HG02981 (cell line): Measurements from ENCODE around the gene MTMR2.

ENCODE experiments used
- ATAC-seq: cut with Tn5 transposase; IDR thresholded peaks from one replicate; pipeline ENCODE4 v1.9.1; 2021; ENCODE audit warnings: mild to moderate bottlenecking, moderate library complexity; ENCODE audit not compliant: unreplicated experiment

The MTMR2 gene

DNA sequence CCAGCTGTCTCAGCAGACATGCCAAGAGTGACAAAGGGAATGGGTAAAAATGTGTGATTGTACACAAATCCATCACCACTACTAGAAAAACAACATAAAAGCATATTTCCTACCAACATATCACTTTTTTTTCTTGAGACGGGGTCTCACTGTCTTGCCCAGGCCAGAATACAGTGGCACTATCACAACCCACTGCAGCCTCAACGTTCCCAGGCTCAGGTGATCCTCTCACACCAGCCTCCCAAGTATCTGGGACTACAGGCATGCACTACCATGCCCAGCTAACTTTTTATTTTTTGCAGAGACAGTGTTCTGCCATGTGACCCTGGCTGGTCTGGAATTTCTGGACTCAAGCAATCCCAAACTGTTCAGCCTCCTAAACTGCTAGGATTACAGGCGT is 5.2 kb downstream of the MTMR2 start:
- ATAC-seq: no peak

DNA sequence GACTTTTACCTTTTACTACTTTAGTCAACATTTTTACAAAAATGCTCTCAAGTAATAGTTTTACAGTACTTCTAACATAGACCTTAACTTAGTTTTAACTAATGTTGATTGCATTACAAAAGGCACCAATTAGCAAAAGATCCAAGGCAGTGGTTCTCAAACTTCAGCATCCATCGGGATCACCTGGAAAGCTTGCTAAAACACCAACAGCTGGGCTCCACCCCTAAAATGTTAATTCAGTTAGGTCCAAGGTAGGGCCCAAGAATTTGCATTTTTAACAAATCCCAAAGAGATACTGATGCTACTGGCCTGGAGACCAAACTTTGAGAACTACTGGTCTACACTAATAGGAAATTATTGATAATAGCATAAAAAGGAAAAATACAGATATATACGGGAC is 5.9 kb downstream of the MTMR2 start:
- no peak for ATAC-seq

DNA sequence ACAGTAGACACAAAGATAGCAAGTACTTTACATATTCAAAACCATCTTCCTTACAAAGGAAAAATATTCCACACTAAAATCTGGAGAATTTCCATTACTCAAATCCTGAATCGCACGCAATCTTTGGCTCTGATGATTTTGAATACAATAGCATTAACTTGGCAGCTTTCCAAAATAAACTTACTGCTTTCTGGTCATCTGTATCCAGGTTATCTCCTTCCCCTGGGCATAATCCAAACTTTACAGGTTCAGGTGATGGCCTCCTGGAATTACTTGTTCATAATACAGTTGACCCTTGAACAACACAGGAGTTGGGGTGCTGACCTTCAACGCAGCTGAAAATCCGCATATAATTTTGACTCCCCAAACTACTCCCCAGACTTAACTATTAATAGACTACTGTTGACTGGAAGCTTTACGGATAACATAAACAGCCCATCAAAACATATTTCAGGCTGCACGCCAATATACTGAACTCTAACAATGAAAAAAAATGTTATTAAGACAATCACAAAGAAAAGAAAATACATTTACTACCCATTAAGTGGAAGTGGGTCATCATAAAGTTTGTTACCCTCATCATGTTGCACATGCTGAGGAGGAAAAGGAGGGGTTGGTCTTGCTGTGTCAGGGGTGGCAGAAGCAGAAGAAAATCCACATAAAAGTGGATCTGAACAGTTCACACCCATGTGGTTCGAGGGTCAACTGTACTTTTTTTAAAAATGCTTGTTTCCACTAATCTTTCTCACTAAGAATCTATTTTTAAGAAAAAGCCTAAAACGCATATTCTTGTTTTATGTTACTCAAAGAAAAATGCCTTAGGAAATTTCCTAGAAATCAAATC is 6.5 kb downstream of the MTMR2 start:
- no peak for ATAC-seq

DNA sequence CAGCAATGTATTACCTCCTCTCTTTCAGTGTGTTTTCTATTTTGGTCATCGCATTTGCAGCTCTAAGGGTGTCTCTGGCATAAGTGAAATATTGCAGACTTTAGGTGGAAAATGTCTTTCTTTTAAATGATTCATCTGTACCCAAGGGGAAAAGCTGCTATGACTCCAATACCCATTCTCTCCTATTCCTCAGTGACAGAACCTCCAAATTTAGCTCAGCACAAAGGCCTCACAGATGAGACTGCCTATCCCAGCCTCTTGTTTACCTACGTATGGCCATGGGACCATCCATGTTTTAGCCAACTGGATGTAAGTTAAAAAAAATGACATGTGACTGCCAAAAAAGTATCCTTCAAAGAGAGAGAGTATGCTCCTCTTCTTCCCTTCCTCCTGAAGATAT is 7.9 kb downstream of the MTMR2 start:
- ATAC-seq: no peak

DNA sequence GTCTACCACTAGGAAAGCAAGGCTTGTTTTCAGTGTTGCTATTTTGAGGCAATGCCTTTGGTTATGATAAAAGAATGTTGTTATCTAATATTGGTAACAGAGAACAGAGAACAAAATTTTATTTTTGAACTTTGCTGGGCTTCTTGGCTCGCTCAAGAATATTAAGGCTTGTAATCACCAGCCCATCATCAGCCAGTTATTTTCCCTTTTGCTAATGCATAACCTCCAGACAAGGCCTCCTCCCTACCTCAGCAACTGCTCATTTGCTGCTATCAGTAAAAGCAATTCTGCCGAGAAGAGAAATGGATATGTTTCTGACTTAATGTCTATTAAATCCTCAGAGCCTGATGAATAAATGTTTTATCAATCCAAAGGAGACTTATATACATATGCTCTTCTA is 8.9 kb downstream of the MTMR2 start:
- ATAC-seq: no peak

DNA sequence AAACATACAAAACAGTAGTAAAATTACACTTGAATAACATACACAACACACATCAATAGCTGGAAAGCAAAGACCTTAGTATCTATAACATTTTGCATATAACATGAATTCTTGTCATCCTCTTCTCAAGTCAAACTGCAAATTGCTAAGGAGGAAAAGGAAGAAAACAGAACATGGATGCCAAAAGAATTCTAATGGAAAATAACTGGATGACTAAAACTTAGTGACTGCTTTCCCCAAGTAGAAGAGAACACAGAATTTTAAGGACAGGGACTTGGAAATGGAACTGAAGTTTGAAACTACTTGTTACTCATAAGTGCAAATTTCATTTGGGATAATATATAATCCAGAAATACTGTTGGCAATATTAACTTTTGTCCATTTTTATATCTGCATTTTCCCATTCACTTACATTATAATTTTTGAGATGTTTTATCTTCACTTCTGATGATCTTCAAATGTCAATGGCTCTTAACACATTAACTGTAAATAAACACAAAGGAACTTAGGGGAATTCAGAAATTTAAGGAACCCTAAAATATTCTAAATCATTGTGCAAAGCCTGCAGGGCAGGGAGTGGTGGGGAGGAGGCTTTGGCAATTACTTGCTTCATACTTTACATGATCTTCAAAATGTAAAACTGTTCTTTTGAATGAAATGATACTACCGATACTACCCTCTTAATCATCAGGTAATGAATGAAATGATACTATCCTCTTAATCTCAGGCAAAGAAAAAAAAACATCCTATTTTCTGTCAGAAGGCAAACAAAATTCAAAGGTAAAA is 9.9 kb downstream of the MTMR2 start:
- no peak for ATAC-seq

DNA sequence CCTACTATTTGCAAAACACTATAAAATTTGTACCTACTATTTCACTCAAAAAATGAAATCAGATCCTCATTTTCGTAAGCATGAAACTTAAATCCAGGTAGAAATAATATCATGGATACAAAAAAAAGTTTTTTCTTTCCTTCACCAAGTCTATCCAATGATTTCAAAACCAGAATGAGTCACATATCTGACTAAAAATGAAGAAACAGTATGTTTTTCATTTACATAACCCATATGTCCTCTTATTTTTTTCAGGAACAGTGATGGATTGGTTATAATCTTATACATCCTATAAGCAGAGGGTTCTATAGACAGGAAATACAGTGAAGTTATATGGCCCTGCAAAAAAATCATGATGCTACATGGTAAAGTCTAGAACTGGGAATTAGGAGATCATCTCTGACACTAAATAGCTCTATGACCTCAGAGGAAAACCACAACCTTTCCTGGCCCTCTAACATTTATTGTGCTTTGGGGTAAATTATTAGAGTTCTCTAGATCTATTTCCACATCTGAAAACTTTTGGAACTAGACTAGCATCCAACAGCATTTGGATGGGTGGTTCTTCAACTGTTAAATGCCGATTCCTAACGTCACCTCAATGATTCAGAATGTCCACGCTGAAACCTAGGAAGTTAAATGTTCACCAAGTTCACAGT is 10.9 kb downstream of the MTMR2 start:
- no peak for ATAC-seq

DNA sequence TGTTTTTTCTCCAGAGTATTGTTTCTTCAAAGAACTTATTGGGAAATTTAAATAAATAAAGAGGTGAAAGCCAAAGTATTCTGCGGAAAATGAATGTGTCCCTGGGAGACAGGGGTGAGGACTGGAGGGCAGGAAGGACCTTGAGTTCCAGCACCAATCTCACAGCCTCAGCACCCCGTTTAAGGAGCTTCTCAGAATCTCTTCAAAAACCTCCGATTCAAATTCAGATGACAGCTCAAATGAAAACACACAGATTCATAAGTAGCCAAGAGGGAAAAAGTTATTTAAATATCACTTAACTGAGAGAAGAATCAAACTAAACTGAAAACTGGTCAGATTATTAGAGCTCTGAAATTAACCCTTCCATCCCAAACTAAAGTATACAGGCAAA is 12.5 kb downstream of the MTMR2 start:
- no peak for ATAC-seq

DNA sequence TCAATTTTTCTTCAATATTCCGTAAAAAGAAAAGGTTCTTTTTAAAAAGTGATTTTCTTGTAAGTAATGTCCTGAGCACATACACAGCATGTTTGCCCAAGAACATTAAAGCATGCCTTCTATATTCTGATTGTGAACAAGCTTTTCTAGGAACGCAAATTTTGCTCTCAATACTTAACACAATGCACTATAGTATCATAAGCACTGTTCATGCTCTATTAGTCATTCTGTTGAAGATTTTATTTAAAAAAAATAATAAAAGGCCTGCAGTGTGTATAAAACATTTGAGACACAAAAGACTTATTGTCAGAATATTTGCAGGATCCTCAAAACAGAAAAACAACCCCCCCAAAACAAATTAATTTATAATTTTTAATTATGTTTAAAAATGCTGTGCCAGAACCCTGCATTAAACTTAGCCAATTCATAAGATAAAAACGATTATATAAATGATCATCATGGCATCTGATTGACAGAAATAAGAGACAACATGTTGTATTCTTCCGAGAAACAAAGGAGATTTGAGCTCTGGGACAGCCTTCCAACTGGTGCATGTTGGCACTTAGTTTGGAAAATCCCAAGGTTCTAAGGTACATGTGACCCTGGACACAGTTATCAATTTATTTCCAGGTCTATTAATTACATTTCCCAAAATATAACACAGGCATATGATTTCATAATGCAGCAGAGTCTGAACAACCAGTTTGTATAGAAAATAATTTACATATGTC is 13.1 kb downstream of the MTMR2 start:
- ATAC-seq: no peak

DNA sequence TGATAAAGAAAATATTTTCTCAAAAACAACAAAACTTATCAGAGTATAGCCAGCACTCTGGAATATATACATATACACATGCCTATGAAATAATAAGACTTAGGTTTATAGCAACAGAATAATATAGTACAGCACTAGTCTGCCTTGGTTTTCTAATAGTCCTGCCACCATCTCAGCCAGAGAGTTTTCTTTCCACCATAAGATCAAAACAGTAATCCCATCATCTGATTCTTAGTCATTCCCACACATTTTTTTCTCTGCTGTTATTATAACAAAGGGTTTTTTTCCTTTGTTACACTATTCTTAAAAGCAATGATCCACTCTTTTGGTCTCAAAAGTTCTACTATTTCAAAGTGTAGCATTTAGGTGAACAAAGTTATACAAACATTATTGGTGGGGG is 15.1 kb downstream of the MTMR2 start:
- no peak for ATAC-seq

DNA sequence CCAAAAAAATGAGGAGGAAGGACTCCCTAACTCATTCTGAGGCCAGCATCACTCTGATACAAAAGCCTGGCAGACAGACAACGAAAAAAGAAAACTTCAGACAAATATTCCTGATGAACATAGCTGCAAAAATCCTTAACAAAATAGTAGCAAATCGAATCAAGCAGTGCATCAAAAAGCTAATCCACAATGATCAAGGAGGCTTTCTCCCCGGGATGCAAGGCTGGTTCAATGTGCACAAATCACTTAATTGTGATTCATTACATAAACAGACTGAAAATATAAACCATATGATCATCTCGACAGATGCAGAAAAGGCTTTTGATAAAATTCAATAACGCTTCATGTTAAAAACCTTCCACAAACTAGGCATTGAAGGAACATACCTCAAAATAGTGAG is 16.4 kb downstream of the MTMR2 start:
- ATAC-seq: no peak

DNA sequence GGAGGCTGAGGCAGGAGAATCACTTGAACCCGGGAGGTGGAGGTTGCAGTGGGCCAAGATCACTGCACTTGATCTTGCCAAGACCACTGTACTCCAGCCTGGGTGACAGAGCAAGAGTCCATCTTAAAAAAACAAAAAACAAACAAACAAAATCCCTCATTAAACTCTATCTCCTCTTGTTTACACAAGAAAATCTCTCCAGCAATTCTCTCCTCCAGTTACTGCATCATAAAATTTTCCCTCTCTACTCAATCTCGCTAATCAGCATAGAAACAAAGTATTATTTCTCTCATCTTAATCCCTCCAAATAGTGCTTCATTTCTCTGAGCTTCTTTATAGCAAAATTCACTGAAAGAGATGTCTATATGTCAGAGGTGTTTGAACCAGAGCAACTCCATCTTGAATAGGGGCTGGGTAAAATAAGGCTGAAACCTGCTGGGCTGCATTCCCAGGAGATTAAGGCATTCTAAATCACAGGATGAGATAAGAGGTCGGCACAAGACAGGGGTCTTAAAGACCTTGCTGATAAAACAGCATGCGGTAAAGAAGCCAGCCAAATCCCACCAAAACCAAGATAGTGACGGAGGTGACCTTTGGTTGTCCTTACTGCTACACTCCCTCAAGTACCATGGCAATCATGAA is 19.8 kb downstream of the MTMR2 start:
- no peak for ATAC-seq

DNA sequence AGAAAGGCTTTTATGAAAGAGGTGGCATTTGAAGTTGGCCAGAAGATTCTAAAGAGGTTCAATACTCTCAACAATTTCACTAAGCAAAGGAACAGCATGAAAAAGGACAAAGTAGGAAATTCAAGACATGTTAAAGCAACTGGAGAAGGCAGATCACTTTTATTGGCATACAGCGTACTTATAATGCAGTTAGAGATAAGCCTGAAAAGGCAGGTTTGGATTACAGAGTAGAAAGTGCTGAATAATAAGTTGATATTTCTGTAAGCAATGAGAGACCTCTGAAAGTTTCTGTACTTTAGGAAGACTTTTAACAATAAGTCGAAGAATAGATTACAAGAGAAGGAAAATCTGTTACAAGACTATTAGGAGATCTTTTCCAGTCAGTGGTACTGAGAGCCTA is 25.1 kb downstream of the MTMR2 start:
- ATAC-seq: no peak

DNA sequence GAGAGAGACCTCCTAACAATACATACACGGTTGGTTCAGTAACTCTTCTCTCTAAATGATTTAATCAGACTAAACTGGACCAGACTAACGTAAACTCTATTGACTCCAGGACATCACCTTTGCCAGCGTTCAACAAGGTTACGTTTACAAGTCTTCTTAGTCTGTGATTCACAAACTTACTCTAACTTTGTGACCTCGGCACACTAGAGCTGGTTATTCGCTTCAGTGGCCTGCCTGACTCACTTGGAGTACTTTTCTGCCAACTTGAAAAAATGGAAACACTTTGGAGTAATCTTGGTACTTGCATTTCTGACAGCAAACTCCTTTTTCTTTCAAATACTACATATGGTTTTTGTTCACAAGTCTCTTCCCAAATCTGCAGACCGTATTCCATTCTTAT is 26.2 kb downstream of the MTMR2 start:
- ATAC-seq: no peak

DNA sequence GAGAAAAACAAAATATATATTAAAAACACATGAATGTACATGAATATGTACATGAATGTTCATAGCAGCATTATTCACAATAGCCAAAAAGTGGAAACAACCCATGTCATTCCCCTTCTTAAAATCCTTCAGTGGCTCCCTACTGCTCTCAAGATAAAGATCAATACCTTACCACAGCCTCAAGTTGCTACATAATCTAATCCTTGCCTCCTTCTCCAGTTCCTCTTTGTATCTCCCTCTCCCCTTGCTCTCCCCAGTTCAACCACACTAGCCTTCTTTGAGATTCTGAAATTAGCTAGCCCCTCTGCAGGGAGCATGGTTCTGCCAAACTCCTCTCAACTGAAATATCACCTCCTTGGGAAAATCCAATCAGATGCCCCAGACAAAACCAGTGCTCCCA is 28.1 kb downstream of the MTMR2 start:
- ATAC-seq: no peak

DNA sequence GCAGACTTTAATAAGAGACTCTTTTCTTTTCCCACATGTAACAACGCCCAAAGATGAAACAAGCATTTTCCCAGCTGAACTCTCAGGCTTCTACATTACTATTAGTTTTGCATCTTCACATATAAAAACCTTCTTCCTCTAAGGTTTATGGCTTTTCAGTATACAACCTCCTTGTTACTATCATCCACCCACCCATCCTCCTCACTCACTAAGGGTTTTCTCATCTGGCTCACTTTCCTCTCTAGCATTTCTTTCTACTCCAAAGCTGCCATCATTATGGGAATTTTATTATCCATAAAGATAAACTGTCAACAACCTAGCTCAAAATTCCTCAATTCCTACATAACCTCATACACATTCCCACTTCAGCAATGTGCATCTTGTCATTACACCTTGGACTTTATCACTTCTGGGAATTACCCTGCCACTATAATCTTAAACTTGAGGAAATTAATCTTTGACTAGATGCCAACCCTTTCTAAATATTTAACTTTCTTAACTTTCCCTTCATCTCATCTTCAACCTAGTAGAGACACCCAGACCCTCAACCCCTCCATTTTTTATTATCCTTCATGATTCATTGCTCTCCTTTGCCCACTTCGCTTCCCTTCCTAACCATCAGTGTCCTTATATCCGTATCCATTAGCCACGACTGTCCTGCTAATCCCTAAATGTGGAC is 30.9 kb downstream of the MTMR2 start:
- no peak for ATAC-seq

DNA sequence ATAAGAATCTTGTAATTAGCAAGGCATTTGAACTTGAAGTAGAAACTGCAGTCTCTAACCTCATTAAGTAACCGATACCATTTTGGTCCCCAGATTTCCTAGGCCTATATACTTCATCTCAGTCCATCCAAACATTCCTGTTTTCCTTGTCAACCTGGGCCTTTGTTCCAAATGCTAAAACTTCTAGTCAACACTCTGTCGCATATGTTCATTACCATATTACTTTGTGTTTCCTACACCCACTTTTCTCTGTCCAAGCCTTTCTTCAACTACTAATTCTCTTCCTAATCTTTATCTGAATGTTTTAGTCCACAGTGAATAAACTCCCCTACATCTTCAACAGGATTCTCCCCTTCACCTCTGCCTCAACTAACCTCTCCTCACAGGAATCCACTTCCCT is 31.4 kb downstream of the MTMR2 start:
- no peak for ATAC-seq

DNA sequence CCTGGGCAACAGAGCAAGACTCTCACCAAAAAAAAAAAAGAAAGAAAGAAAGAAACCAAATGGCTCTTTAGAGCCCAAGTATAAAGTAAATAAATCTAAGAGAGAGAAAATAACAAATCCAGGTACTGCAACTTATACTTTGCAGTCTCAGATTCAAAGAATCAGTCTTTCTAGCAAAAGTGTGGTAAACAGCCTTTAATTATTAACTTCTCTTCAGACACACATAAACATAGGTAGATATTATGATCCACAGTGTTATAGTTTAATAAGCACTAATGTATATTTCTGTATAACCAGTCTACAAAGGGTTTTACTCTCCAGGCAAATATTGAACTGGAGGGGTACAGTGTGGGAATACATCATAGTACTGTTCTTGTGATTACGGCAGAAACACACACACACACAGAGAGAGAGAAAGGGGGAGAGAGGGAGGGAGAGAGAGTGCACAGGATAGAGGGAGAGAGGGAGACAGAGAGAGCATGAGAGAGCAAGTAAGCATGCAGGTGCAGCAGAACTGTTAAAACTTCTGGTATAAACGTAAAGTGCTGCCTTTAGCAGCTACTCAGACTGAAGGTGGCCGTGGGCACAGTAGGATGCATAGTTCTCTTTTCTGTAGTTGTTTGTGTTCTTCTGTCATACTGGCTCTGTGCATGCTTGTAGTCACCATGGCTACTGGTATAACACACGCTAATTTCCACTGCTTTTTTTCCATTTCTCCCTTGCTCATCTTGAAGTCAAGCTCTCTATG is 32.3 kb downstream of the MTMR2 start:
- ATAC-seq: peak; percentile 90

DNA sequence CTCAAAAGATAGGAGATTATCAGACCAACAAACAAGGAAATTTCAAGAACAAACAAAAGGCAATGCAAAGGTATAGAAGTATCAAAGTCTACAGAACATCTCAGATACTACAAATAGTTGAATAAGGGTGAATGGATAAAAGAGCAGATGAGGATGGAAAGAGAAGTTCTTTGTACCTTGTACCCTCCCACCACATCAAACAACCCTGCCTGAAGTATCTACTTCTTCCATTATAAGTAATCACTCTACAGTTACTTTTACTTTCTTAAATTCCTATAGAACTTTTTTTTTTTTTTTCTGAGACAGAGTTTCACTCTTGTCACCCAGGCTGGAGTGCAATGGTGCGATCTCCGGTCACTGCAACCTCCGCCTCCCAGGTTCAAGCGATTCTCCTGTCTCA is 35.1 kb downstream of the MTMR2 start:
- ATAC-seq: no peak
